IPS-11a (cell line): ENCODE data around the gene BSG.
"Not testable (repeated sequence)": the region's sequence is repeated elsewhere in the genome, so short reads cannot be mapped to it uniquely, and the experiment has no call there.

ENCODE experiments used
- H3K4me3 ChIP-seq: one replicate; pipeline ENCODE4 v1.5.1; 2013; ENCODE audit warnings: low read depth, low read length, control low read depth

BSG gene

DNA sequence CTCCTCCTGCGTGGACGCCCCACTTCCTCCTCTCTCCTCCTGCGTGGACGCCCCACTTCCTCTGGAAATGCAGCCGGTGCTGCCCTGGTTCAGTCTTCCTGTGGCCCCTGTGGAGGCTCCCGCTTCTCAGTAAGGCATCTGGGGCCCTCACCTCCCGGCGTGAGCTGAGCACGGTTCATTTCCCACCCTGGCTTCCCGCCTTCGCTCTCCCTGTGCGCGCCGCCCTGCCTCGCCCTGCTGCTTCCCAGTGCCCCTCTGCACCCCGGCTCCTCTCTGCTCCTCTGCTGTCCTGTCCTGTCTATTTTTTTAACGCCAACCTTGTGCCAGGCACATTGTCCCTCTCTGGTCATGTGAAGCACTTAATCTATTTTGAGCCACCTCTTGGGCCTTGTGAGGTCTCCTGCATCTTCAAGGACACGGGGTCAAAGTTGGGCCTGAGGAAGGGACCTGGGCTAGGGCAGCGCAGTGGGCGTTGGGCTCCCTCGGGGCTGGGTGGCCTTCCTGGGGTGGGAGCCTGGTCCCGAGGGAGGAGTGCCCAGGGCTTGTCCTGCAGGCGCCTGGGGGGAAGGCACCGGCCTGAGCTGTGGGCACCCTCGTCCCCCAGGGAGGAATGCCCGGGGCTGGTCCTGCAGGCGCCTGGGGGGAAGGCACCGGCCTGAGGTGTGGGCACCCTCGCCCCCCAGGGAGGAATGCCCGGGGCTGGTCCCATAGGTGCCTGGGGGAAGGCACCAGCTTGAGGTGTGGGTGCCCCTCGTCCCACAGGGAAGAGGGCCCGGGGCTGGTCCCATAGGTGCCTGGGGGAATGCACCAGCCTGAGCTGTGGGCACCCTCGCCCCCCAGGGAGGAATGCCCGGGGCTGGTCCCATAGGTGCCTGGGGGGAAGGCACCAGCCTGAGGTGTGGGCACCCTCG lies 30.2 kb downstream of the BSG start:
- no peak overlapping the region for H3K4me3 ChIP-seq

DNA sequence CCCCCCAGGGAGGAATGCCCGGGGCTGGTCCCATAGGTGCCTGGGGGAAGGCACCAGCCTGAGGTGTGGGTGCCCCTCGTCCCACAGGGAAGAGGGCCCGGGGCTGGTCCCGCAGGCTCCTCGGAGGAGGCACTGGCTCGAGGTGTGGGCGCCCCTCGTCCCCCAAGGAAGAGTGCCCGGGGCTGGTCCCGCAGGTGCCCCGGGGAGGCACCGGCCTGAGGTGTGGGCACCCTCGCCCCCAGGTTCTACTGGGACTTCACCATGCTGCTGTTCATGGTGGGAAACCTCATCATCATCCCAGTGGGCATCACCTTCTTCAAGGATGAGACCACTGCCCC lies 30.9 kb downstream of the BSG start:
- not testable (repeated sequence) for H3K4me3 ChIP-seq

DNA sequence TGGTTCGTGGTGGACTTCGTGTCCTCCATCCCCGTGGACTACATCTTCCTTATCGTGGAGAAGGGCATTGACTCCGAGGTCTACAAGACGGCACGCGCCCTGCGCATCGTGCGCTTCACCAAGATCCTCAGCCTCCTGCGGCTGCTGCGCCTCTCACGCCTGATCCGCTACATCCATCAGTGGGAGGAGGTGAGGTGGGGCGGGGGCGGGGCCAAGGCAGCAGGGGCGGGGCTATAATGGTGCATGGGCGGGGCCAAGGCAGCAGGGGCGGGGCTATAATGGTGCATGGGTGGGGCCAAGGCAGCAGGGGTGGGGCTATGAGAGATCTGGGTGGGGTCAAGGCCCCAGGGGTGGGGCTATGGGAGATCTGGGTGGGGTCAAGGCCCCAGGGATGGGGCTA lies 31.4 kb downstream of the BSG start:
- H3K4me3 ChIP-seq, result not testable (repeated sequence)

DNA sequence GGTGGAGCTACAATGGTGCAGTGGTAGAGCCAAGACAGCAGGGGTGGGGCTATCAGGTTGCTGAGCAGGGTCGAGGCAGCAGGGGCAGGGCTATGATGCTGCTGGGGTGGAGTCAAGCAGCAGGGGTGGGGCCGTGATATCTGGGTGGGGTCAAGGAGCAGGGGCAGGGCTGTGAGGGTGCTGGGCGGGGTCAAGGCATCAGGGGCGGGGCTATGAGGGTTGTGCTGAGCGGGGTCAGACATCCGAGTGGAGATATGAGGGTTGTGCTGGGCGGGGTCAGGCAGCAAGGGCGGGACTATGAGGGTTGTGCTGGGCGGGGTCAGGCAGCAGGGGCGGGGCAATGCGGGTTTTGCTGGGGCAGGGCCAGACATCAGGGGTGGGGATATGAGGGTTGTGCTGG lies 32.0 kb downstream of the BSG start:
- H3K4me3 ChIP-seq, result no peak overlapping the region

DNA sequence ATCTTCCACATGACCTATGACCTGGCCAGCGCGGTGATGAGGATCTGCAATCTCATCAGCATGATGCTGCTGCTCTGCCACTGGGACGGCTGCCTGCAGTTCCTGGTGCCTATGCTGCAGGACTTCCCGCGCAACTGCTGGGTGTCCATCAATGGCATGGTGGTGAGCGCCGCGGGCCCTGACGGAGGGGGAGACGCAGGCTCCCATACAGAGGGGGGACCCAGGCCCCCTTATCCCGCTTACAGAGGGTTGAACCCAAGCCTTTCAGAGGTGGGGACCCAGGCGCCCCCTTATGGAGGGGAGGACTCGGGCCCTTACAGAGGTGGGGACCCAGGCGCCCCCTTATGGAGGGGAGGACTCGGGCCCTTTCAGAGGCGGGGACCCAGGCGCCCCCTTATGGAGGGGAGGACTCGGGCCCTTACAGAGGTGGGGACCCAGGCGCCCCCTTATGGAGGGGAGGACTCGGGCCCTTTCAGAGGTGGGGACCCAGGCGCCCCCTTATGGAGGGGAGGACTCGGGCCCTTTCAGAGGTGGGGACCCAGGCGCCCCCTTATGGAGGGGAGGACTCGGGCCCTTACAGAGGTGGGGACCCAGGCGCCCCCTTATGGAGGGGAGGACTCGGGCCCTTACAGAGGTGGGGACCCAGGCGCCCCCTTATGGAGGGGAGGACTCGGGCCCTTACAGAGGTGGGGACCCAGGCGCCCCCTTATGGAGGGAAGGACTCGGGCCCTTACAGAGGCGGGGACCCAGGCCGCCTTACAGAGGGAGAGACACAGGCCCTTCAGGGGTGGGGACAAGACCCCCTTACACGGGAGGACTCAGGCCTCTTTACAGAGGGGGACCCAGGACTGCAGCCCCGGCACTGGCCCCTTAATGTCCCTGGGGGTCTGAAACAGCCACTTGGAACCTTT lies 32.9 kb downstream of the BSG start:
- H3K4me3 ChIP-seq, result not testable (repeated sequence)

DNA sequence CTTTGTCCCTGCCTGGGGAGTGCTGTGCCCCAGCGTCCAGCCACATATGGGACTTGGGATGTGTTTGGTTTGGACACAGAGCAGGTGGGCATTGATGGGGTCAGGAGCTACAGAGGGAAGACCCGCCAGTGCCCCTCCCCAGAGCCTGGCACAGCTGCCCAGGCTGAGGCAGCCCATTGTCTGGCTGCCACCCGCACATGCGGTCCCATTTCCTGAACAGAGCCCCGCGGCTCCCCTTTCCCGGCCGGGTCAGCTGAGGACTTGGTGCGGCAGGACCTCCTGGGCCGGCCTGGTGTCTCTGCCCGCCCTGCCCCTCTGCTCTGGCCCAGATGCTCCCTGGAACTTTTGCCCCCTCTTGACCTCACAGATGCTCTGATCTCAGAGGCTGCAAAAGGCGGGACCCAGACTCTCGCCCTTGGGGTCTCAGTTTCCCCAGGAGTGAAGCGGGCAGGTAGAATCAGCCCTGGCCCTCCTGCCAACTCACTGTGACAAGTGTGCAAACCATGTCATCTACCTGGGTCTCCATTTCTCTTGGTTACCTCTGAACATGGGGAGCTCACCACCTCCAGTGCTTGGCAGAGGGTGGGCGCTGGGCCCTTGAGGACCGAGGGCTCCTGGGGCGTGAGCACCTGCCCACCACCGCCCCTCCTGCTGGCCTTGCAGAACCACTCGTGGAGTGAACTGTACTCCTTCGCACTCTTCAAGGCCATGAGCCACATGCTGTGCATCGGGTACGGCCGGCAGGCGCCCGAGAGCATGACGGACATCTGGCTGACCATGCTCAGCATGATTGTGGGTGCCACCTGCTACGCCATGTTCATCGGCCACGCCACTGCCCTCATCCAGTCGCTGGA lies 35.1 kb downstream of the BSG start:
- H3K4me3 ChIP-seq, result no peak overlapping the region

DNA sequence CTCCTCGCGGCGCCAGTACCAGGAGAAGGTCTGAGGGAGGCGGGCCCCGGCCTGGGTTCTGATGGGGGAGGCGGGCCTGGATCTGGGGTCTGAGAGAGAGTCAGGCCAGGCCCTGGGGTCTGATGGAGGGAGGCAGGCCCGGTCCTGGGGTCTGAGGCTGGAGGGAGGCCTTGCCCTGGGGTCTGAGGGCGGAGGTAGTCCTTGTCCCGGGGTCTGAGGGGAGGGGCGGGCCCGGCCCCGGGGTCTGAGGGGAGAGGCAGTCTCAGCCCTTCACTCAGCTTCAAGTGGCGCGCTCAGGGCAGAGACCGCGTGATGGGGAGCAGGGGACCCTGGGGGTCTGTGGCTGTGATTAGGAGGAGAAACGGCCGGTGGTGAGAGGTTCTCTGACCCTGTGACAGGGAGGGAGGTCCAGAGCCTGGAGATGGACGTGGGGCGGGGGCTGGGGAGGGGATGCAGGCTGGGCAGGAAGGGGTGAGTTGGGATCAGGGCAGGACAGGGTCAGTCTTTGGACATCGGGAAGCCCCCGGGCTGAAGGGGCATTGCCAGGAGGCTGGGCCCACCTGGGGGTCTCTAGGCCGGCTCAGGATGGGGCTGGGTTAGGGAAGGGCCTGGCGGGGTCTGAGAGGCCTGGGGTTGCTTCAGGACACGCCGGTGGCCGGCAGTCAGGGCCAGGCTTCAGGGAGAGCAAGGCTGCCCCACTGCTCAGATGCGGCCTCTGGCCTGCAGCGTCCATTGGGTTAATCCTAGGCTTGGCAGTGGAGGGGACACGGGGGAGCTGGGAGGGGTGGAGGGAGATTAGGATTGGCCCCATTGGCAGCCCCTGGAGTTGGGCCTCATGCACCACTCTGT lies 36.0 kb downstream of the BSG start:
- no peak overlapping the region for H3K4me3 ChIP-seq

DNA sequence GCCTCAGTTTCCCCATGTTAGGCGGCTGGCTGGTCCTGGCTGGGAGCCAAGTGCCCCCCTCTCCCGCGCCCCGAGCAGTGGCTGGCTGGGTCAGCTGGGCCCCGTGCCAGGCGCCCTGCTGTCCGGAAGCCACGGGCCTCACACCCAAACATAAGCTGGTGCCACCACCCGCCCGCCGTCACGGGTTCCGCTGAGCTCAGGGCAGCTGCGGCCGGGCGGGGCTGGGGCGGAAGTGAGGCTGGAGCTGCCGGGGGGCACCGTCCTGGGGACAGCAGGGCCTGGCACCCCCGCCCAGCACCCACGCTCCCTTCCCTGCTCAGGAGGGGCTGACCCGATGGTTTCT lies 36.6 kb downstream of the BSG start:
- H3K4me3 ChIP-seq, result no peak overlapping the region

DNA sequence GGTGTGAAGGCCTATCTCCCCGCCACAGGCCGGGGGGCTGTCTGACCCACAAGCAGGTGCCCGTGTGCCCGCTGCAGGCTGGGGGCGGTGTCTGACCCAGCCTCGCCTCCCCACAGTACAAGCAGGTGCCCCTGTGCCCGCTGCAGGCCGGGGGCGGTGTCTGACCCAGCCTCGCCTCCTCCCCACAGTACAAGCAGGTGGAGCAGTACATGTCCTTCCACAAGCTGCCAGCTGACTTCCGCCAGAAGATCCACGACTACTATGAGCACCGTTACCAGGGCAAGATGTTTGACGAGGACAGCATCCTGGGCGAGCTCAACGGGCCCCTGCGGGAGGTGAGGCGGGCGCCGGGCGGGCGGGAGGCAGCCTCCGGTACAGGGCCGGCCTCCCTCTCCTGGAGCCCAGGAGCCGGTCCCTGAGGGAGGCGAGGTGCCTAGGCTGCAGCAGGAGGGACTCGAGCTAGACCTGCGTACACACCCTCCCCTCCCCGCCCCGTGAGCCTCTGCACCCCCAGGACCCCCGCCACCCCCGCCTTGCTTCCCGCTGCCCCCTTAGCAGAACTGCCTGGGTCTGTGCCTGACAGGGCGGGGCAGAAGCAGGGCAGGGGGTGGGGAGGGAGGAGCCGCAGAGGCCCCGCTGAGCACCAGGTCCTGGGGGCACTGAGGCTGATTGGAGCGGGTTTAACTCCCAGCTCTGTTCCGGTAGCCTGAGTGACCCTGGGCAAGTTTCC lies 37.8 kb downstream of the BSG start:
- H3K4me3 ChIP-seq, result no peak overlapping the region

DNA sequence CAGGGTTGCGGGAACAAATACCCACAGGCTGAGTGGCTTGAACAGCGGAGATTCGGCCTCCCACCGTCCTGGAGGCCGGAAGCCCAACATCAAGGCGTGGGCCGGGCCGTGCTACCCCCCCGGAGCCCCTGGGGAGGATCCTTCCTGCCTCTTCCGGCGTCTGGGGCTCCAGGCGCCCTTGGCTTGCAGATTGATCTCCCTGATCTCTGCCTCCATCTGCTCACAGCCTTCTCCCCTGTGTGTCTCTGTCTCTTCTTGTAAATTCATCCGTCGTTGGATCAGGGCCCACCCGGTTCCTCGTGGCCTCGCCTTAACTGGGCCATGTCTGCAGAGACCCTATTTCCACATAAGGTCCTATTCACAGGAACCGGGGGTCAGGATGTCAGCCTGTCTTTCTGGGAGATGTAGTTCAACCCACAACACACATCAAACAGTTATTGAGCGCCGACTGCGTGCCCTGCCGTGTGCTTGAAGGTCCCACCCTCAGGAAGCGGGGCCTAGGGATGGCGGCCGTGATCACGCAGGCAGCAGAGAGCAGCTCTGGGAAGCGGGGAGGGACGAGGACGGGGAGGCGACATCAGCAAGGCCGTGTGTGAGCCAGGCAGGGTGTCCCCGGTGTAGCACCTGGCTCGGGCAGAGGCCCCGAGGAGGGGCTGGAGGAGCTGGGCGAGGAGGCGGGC lies 38.5 kb downstream of the BSG start:
- H3K4me3 ChIP-seq, result no peak overlapping the region

DNA sequence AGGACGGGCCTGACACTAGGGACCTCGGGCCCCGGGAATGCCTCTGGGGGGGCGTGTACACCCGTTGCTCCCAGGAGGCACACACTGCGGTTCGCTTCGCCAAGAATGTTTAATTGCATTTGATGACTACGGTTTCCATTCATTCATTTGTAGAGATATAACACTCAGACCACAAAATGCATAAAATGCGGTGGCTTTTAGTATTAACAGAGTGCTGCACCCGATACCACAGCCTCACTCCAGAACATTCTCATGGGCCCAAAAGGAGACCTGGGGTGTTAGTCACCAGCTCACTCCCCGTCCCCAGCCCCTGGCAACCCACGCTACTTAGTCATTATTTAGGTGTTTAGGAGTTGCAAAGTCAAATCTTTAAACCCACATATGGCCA lies 39.1 kb downstream of the BSG start:
- H3K4me3 ChIP-seq, result no peak overlapping the region

DNA sequence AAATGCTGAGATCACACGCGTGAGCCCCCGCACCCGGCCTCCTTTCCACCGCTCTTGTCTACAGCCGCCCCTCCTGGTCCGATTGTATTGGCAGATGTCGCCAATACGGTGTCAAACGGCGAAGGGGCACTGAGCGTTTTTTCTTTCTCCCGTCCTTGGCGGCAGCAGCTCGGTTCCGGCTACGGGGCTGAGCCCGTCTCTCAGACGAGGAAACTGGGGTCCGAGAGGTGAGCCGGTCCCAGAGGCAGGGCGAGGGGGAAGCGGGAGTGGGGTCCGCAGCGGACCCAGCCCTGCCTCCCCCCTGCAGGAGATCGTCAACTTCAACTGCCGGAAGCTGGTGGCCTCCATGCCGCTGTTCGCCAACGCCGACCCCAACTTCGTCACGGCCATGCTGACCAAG lies 40.5 kb downstream of the BSG start:
- no peak overlapping the region for H3K4me3 ChIP-seq

DNA sequence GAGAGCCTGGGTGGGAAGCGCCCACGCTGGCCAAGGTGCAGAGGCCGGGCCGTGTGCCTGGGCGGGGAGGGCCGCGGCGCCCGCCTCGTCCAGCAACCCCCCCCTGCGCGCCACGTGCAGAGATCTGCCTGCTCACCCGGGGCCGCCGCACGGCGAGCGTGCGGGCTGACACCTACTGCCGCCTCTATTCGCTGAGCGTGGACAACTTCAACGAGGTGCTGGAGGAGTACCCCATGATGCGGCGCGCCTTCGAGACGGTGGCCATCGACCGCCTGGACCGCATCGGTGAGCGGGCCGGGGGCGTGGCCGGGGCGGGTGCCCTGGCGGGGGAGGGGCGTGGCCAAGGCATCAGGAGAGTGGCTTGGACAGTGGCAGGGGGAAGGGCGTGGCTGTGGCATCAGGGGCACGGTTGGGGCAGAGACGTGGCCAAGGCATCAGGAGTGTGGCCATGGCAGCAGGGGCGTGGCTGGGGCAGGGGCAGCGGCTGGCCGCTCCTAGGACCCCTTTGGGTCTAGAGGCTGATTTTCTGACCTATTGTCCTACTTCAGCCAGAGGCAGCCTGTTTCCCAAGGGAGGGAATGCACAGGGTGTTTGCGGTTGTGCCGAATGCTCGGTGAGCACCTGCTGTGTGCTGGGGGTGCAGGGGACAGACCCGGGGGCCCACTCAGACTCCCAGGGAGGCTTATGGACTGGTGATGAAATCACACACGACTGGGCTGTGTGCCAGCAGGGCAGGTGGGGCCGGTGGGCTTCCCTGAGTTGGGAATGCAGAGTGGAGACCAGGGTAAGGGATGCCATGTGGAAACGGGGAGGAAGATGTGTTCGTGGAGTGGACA lies 41.6 kb downstream of the BSG start:
- H3K4me3 ChIP-seq, result no peak overlapping the region

DNA sequence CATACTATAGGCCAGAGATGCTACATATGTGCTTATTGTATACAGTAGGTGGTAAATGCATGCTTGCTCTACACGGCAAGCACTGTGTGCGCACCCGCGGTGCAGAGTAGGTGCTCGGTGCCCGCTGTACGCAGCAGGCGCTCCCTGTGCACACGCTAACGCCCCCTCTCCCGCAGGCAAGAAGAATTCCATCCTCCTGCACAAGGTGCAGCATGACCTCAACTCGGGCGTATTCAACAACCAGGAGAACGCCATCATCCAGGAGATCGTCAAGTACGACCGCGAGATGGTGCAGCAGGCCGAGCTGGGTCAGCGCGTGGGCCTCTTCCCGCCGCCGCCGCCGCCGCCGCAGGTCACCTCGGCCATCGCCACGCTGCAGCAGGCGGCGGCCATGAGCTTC lies 43.2 kb downstream of the BSG start:
- no peak overlapping the region for H3K4me3 ChIP-seq

DNA sequence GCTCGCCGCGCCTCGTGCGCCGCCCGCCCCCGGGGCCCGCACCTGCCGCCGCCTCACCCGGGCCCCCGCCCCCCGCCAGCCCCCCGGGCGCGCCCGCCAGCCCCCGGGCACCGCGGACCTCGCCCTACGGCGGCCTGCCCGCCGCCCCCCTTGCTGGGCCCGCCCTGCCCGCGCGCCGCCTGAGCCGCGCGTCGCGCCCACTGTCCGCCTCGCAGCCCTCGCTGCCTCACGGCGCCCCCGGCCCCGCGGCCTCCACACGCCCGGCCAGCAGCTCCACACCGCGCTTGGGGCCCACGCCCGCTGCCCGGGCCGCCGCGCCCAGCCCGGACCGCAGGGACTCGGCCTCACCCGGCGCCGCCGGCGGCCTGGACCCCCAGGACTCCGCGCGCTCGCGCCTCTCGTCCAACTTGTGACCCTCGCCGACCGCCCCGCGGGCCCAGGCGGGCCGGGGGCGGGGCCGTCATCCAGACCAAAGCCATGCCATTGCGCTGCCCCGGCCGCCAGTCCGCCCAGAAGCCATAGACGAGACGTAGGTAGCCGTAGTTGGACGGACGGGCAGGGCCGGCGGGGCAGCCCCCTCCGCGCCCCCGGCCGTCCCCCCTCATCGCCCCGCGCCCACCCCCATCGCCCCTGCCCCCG lies 43.8 kb downstream of the BSG start:
- no peak overlapping the region for H3K4me3 ChIP-seq

DNA sequence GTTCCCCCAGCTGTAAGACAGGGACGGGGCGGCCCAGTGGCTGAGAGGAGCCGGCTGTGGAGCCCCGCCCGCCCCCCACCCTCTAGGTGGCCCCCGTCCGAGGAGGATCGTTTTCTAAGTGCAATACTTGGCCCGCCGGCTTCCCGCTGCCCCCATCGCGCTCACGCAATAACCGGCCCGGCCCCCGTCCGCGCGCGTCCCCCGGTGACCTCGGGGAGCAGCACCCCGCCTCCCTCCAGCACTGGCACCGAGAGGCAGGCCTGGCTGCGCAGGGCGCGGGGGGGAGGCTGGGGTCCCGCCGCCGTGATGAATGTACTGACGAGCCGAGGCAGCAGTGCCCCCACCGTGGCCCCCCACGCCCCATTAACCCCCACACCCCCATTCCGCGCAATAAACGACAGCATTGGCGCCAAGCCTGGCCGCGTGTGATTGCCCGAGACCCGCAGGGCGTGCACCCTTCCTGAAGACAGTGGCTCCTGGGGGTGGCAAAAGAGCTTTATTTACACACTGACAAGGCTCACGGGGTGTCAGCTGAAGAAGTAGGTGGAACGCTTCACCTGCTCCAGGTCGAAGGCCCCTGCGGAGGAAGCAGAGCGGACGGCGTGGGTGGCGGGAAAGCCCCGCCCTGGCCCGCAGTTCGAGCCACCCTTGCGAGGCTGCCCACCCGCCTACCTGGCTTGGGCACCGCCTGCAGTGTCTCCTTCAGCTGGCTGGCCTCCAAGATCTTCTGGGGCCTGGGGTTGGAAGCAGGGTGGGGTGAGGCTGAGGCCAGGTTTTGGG lies 44.5 kb downstream of the BSG start:
- H3K4me3 ChIP-seq, result no peak overlapping the region
